K562 (cell line): ENCODE measurements around the gene CHRM4.

ENCODE experiments used
- CAMTA2 ChIP-seq: fragments of 250-450 bp; sonication (Bioruptor Pico); conservative IDR thresholded peaks from 2 replicates; pipeline ENCODE4 v1.5.1; 2022
- CSDE1 ChIP-seq, 2 experiments: fragments of 450-650 bp; IDR thresholded peaks; 2 replicates each; pipeline ENCODE4 v1.6.1; 2016; ENCODE audit warnings: mild to moderate bottlenecking in 1 of 2
- ETV6 ChIP-seq, 3 experiments: fragments of 150-350 bp in 1 of 3; sonication (generic) in 1 of 3; formaldehyde crosslinking in 1 of 3; IDR thresholded peaks; 2 replicates each; pipeline versions ENCODE4 v1.6.1 to v1.8.0; 2014 to 2022; ENCODE audit warnings: borderline replicate concordance in 2 of 3, low read depth in 2 of 3, antibody characterized with exemption in 1 of 3, low read length in 1 of 3, mild to moderate bottlenecking in 1 of 3, missing genetic modification reagents in 1 of 3
- FOXP1 ChIP-seq: sonication (generic); formaldehyde crosslinking; IDR thresholded peaks from 2 replicates; pipeline ENCODE4 v1.8.0; 2022; ENCODE audit warnings: mild to moderate bottlenecking, missing genetic modification reagents
- JUND ChIP-seq, 2 experiments: IDR thresholded peaks; 2 replicates in 1 of 2; 3 replicates in 1 of 2; pipeline ENCODE4 v1.6.1; 2011; ENCODE audit warnings: borderline replicate concordance in 2 of 2, low read depth in 2 of 2, low read length in 2 of 2, improper control_type of control experiment in 1 of 2, missing biosample characterization in 1 of 2, missing genetic modification characterization in 1 of 2, missing genetic modification reagents in 1 of 2
- NR2C1 ChIP-seq, 2 experiments: fragments of 450-650 bp; IDR thresholded peaks; 2 replicates each; pipeline ENCODE4 v1.6.1; 2017; ENCODE audit warnings: mild to moderate bottlenecking in 2 of 2, antibody characterized with exemption in 1 of 2, inconsistent platforms in 1 of 2, missing compliant biosample characterization in 1 of 2, missing genetic modification characterization in 1 of 2
- SMC3 ChIP-seq: conservative IDR thresholded peaks from 2 replicates; pipeline ENCODE4 v1.6.1; 2011; ENCODE audit warnings: low read depth, low read length, improper control_type of control experiment; ENCODE audit not compliant: insufficient read depth
- U2AF1 ChIP-seq: fragments of 200-400 bp; formaldehyde crosslinking; optimal IDR thresholded peaks from 2 replicates; pipeline ENCODE3; 2017; ENCODE audit warnings: mild to moderate bottlenecking, low read depth, low read length, moderate library complexity
- ZBTB33 ChIP-seq: sonication (generic); formaldehyde crosslinking; IDR thresholded peaks from 2 replicates; pipeline ENCODE4 v1.8.1; 2023; ENCODE audit warnings: mild to moderate bottlenecking, missing genetic modification reagents
- TF ChIP-seq, protein P1 (sequence below), 3 experiments: IDR thresholded peaks in 2 of 3; conservative IDR thresholded peaks in 1 of 3; 2 replicates each; pipeline ENCODE4 v1.5.1; 2011 to 2012; ENCODE audit warnings: low read length in 3 of 3, mild to moderate bottlenecking in 3 of 3, control low read depth in 2 of 3, improper control_type of control experiment in 1 of 3, inconsistent platforms in 1 of 3, low read depth in 1 of 3, mixed read lengths in 1 of 3, moderate library complexity in 1 of 3; ENCODE audit not compliant: insufficient read depth in 2 of 3

GRCh38 chr11:46404476-46405017 is 13.0 kb upstream of the CHRM4 start:
- TF ChIP-seq JUND (IDR thresholded peaks at IDR 0.05; ENCODE audit: borderline replicate concordance, low read depth, low read length) (no peak), JUND (tag; IDR thresholded peaks at IDR 0.05; ENCODE audit: borderline replicate concordance, low read depth, low read length) (no peak), FOXP1 (CRISPR knock-in tag) (no peak), ETV6 (IDR thresholded peaks at IDR 0.05; ENCODE audit: borderline replicate concordance in 1 of 2, low read depth in 2 of 2, low read length in 1 of 2) (no peak), ETV6 (CRISPR knock-in tag; IDR thresholded peaks at IDR 0.05; ENCODE audit: borderline replicate concordance) (no peak), CSDE1 (IDR thresholded peaks at IDR 0.05) (no peak), NR2C1 (IDR thresholded peaks at IDR 0.05) (no peak), NR2C1 (tag; IDR thresholded peaks at IDR 0.05) (no peak), U2AF1 (no peak), CAMTA2 (CRISPR knock-in tag) (no peak), SMC3 (no peak), ZBTB33 (no peak)
- TF ChIP-seq, protein P1, sequence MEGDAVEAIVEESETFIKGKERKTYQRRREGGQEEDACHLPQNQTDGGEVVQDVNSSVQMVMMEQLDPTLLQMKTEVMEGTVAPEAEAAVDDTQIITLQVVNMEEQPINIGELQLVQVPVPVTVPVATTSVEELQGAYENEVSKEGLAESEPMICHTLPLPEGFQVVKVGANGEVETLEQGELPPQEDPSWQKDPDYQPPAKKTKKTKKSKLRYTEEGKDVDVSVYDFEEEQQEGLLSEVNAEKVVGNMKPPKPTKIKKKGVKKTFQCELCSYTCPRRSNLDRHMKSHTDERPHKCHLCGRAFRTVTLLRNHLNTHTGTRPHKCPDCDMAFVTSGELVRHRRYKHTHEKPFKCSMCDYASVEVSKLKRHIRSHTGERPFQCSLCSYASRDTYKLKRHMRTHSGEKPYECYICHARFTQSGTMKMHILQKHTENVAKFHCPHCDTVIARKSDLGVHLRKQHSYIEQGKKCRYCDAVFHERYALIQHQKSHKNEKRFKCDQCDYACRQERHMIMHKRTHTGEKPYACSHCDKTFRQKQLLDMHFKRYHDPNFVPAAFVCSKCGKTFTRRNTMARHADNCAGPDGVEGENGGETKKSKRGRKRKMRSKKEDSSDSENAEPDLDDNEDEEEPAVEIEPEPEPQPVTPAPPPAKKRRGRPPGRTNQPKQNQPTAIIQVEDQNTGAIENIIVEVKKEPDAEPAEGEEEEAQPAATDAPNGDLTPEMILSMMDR (IDR thresholded peaks at IDR 0.05 in 2 of 3, conservative IDR thresholded peaks at IDR 0.05 in 1 of 3; ENCODE audit: insufficient read depth in 2 of 3, low read depth in 1 of 3, low read length in 3 of 3) = no peak
